Activated naive CD8-positive, alpha-beta T cell treated with anti-CD3 and anti-CD28 coated beads, Interleukin-2, amount 50 U/mL, for 24 hours (primary cell): Measurements from ENCODE around the gene GEMIN7.

ENCODE experiments used
- ATAC-seq: fragments of 150-1000 bp; cut with Tn5 transposase; one replicate; pipeline ENCODE4 v1.10.0; 2021
- DNase-seq: peaks from one replicate; pipeline ENCODE4 v3.0.0; 2021
- H3K27ac Mint-ChIP-seq: one replicate; pipeline ENCODE4 v1.8.0; 2021; ENCODE audit warnings: mild to moderate bottlenecking, mixed read lengths
- H3K27me3 Mint-ChIP-seq: one replicate; pipeline ENCODE4 v1.8.0; 2021; ENCODE audit warnings: mixed read lengths
- H3K36me3 Mint-ChIP-seq: one replicate; pipeline ENCODE4 v1.8.0; 2021; ENCODE audit warnings: low read depth, mixed read lengths
- H3K4me1 Mint-ChIP-seq: one replicate; pipeline ENCODE4 v1.8.0; 2021; ENCODE audit warnings: mixed read lengths
- H3K4me3 Mint-ChIP-seq: one replicate; pipeline ENCODE4 v1.8.0; 2021; ENCODE audit warnings: mild to moderate bottlenecking, moderate library complexity, mixed read lengths
- H3K9me3 Mint-ChIP-seq: one replicate; pipeline ENCODE4 v1.8.0; 2021; ENCODE audit warnings: mixed read lengths

The GEMIN7 gene

DNA sequence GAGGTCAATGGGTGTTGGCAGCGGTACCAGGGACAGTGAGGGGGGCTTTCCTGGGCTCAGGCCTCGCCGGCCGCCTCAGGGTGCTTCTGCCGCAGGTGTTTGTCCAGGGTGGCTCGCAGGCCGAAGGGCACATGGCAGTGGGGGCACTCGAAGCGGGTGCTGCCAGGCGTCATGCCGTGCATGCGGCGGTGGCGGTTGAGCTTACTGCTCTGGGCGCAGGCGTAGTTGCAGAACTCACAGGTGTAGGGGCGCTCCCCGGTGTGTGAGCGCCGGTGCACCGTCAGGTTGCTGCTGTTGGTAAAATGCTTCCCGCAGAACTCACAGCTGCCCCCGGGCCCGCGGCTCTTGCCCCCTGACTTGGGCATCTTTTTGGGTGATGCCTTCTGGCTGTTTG, 7.5 kb upstream of the GEMIN7 start:
- DNase-seq = no peak
- Mint-ChIP-seq H3K27ac (no peak overlapping the region), H3K27me3 (no peaks in the 10 kb centered on the region), H3K9me3 (no peaks in the 10 kb centered on the region), H3K4me3 (no peak overlapping the region), H3K36me3 (peaks cover 7% of the 10 kb centered on the region), H3K4me1 (peaks cover 10% of the 10 kb centered on the region)
- no peak for ATAC-seq

DNA sequence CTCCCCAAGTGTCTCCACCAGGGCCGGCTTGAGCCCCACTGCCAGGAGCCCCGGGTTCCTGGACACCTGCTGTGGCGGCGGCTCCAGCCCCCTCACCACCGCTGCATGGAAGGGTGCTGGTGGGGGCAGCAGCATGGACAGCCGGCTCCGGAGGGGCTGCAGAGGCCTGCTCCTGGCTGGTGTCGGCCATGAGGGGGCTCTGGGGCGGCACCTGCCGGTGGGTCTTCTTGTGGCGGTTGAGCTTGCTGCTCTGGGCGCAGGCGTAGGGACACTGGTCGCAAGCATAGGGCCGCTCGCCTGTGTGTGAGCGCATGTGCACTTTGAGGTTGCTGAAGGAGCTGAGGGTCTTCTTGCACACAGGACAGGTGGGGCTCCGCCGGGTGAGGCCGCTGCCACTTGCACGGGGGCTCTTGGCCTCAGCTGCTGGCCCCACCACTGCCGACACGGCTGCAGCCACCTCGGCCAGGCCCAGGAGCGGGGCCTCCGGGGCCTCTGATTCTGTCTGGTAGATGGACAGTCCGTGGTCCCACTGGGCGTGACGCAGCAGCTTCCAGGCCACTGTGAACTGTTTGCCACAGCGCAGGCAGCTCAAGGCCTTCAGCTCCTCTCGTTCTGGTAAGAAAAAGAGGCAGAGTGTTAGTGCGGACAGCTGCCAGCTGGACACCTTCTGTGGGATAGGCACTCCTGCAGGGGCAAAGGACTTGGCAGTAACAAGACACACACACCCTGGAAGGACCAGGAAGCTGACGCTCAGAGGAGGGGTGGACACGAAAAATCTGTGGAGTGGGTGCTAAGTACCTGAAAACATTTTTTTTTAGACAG, 6.9 kb upstream of the GEMIN7 start:
- Mint-ChIP-seq H3K27me3 (no peaks in the 10 kb centered on the region), H3K4me1 (peaks cover 17% of the 10 kb centered on the region), H3K36me3 (peaks cover 7% of the 10 kb centered on the region), H3K27ac (no peak overlapping the region), H3K4me3 (no peak overlapping the region), H3K9me3 (no peaks in the 10 kb centered on the region)
- ATAC-seq (no peak), DNase-seq (no peak)

DNA sequence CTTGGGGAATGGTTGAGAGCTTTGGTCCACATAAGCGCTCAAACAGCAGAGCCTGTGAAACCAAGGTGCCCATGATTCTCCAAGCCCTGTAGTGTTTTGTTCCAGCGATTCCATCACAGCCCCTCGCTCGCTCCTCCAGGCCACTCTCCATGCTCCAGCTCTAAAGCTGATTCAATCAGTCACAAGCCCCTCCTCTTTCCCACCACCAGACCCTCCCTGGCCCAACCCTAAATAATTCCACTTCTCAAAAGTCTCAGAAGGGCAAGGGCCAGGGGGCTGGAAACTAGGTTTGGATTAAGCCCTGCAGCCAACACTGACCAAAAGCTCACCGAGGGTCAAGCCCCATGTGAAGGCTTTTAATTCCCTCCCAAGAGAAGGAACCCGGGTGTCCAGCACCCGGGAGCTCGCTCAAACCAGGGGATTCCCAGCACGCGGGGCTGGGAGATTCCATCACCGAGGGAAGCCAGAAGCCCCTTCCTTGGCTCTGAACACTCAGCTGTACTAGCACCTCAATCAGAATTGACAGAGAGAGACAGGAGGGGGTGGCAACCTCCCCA, 4.2 kb upstream of the GEMIN7 start:
- Mint-ChIP-seq H3K36me3 (peaks cover 6% of the 10 kb centered on the region), H3K4me3 (peak overlapping the region; percentile 81), H3K9me3 (no peaks in the 10 kb centered on the region), H3K27me3 (no peaks in the 10 kb centered on the region), H3K27ac (peak overlapping the region; percentile 63), H3K4me1 (peaks cover 33% of the 10 kb centered on the region)
- DNase-seq (no peak), ATAC-seq (no peak)

DNA sequence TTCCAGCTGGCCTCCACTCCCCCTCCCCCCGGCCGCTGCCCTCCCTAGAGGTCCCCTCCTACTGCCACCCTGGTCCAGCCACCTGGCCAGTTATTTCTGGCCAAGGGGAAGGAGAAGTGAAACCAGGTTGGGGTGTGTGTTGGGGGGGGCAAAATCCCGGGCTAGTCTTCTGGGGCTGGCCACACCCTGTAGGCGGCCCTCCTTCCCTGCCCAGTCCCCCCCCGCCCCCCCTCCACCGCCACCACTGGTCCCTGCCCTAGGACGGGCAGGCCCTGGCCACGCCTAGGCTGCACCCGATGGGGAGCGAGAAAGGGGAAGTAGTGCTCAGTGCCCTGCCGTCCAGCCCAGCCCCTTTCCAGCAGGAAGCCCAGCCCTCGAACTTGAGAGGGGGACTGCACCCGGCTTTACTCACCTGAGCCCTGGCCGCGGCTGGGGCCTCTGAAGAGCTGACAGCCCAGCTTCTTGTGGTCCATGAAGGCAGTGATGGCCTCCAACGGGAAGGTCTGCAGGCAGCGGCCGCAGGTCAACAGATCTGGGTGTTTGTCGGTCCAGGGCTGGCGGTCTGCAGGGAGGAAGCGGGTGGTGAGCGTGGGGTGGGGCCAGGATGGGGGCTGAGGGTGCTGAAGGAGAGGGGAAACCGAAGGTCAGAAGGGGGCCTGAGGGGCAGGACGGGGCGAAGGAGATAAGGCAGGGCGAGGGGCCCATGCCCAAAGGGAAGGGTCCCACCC, 3.6 kb upstream of the GEMIN7 start:
- Mint-ChIP-seq H3K4me3 (peak overlapping the region; percentile 81), H3K4me1 (peaks cover 39% of the 10 kb centered on the region), H3K27ac (peak overlapping the region; percentile 63), H3K36me3 (peaks cover 6% of the 10 kb centered on the region), H3K27me3 (no peaks in the 10 kb centered on the region), H3K9me3 (no peaks in the 10 kb centered on the region)
- ATAC-seq (peak; percentile 31), DNase-seq (peak; percentile 57)

DNA sequence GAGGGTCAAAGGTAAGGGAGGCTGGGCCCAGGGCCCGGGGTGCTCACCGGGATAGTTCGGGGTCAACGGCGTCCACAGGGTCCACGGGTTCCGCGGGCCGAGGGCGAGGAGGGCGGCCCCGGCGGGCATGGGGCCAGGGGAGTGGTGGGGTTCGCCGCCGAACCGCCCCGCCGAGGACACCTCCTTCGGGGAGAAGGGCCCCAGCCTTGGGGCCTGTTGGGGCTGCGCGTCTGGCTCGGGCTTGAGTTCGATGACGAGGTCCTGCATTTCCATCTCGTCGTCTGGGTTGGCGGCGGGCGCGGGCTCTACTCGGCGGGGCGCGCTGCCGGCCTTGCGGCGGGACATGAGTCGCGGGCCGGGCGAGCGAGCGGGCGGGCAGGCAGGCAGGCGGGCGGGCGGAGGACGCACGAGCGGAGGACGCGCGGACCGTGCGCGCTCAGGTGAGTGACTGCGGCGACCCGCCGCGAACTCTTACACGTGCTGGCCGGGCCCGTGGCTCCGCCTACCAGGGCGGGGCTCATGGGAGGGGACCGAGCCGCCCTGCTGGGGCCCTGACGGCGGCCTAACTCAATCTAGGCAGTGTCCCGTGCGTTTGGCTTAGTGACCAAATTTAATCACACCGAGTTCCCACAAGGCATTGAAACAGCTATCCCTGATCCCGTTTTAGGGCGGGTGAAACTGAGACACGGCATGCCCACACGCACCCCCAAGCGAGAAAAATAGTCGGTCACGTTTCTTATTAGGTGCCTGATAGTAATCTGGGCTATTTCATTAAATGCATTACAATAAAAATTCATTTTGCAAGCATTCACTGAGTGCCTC, 2.8 kb upstream of the GEMIN7 start, which contains the start of gene ZNF296:
Gene ZNF296, minus strand, starts transcription at position 450 of the 822 bp plus-strand sequence. Its CDS starts 105 bp downstream, at position 345.
- Mint-ChIP-seq H3K4me1 (peaks cover 44% of the 10 kb centered on the region), H3K36me3 (peaks cover 9% of the 10 kb centered on the region), H3K9me3 (no peaks in the 10 kb centered on the region), H3K27me3 (no peaks in the 10 kb centered on the region), H3K4me3 (peak within 1 kb of the TSS; percentile 81), H3K27ac (peak within 1 kb of the TSS; percentile 48)
- ATAC-seq (peak; percentile 79), DNase-seq (peak; percentile 86)

DNA sequence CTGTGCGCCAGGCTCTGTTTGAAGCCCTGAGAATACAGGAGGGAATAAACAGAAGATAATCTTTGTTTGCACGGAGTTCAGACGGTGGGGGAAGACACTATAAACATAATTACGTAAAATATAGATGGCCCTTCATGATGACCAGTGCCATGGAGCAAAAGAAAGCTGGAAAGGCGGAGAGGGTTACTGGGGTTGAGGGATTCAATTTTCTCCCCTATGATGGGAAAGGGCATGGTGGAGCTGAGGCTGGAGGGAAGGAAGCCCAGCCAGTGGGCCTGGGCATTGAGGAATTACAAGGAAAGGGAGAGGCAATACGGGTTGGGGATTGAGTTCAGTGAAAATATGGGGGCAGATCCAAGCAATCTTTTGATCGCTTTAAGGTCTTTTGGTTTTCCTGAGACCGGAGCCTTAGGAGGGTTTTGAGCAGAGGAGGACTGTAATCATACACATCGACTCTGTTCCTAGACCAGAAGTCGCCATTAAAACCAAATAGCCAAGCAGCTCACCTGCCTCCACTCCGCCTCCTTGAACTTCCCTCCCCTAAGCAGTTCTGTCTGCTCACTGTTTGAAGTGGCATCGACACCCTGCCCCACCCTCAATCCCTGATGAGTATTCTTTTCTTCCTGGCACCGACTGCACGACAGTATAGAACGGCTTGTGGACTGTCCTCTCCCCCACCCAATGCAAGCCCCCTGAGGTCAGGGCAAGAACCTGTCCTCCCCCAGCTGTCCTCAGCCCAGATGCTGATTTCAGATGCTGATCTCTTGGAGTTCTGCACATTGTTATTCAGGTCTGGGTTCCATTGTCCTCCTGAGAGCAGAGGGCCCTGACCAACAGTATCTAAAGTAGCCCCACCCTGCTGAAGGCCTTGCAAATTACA, 2.0 kb upstream of the GEMIN7 start:
- Mint-ChIP-seq H3K27me3 (no peaks in the 10 kb centered on the region), H3K4me1 (peaks cover 51% of the 10 kb centered on the region), H3K9me3 (no peaks in the 10 kb centered on the region), H3K4me3 (peak overlapping the region; percentile 81), H3K36me3 (peaks cover 17% of the 10 kb centered on the region), H3K27ac (peak overlapping the region; percentile 48)
- ATAC-seq (no peak), DNase-seq (peak; percentile 23)

DNA sequence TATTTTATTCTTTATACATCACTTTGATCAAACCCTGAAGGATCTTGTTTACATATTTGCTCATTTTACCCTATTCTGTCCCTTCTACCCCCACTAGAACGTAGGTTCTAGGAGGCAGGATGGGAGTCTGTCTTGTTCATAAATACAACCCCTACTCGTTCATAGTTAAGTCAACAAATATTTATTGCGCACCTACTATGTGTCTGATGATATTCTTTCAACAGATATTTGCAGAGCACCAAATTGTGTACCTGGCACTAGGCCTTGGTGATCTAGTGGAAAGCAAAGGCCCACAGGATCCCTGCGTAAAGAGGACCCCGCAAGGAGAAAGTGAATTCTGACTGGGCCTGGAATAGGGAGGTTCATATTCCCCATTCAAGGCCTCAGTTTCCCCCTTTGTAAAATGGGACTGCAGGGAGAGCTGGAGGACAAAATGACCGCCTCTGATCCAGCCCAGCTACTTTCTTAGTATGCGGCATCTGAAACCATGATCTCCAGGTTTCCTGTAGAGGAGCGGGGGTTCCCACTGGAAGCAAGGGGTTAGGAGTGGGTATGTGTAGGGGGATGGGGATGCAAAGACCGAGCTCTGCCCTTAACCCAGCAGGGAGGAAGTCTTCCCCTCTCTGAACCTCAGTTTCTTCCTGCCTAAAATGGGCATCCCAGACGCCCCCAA, 534 bp upstream of the GEMIN7 start:
- H3K9me3 Mint-ChIP-seq = no peaks in the 10 kb centered on the region
- peak overlapping the region; percentile 88 for H3K27ac Mint-ChIP-seq
- ATAC-seq (no peak), DNase-seq (no peak)
- H3K4me3 Mint-ChIP-seq = peak overlapping the region; percentile 95
- peaks cover 52% of the 10 kb centered on the region for H3K4me1 Mint-ChIP-seq
- peaks cover 22% of the 10 kb centered on the region for H3K36me3 Mint-ChIP-seq
- no peaks in the 10 kb centered on the region for H3K27me3 Mint-ChIP-seq

DNA sequence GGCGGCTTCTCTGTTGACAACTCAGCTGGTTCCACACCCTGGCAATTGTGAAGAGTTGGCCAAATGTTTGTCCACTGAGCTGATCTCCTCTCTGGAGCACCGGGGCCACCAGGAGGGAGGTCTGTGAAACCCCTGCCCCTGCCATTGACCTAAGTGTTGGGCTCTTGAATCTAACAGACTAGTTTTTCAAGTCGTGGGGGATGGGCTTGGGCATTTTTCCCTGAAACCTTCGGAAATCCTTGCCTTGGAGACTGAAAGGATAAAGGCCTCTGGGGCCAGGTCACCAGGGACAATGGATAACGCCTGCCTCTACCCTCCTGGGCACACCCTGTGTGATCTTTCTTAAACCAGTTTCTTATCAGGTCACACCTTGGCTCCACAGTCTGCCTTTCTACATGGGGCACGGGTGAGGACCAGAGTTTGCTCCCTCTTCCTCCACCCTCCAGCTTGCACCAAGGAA, 881 bp downstream of the GEMIN7 start:
- DNase-seq = no peak
- no peaks in the 10 kb centered on the region for H3K27me3 Mint-ChIP-seq
- peaks cover 46% of the 10 kb centered on the region for H3K4me1 Mint-ChIP-seq
- H3K36me3 Mint-ChIP-seq = peaks cover 22% of the 10 kb centered on the region
- no peaks in the 10 kb centered on the region for H3K9me3 Mint-ChIP-seq
- H3K27ac Mint-ChIP-seq = peak overlapping the region; percentile 88
- H3K4me3 Mint-ChIP-seq = peak overlapping the region; percentile 95
- no peak for ATAC-seq

DNA sequence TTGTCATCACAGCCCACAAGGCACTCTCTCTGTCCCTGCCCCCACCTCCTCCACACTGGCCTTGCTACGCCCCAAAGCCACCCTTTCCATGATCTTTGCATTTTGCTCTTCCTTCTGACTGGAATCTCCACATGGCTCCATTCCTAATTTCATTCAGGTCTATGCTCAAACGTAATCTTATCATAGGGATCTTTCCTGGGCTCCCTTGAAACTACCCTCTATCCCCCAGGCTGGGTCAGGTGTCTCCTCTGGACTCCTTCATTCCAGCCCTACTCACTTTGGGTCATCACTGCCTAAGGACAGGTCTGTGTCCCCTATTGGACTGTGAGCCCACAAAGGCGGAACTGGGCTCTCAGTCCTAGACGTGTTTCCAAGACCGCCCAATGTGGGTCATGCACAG, 3.1 kb downstream of the GEMIN7 start:
- Mint-ChIP-seq H3K27ac (no peak overlapping the region), H3K36me3 (peaks cover 33% of the 10 kb centered on the region), H3K4me3 (peak overlapping the region; percentile 48)

DNA sequence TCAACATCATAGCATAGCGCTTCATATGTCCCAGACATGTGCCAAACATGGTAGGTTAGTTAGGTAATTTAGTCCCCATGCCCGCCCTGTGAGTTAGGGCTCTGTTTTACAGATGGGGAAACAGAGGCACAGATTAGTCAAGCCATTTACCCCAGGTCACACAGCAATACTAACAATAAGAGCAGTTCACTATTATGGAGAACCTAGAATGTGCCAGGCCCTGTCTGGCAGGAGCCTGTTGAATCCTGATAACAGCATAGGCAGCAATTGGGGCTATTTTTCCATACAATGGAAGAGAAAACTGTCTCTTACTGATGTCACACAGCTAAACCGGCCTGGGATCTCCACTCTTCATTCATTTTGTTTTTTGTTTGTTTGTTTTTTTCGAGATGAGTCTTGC, 7.4 kb downstream of the GEMIN7 start:
- H3K36me3 Mint-ChIP-seq = peaks cover 38% of the 10 kb centered on the region

More for the DNA sequence above, 3.1 kb downstream of the GEMIN7 start:
- DNase-seq (no peak), ATAC-seq (no peak)
- Mint-ChIP-seq H3K27me3 (no peaks in the 10 kb centered on the region), H3K9me3 (no peaks in the 10 kb centered on the region), H3K4me1 (peaks cover 47% of the 10 kb centered on the region)

DNA sequence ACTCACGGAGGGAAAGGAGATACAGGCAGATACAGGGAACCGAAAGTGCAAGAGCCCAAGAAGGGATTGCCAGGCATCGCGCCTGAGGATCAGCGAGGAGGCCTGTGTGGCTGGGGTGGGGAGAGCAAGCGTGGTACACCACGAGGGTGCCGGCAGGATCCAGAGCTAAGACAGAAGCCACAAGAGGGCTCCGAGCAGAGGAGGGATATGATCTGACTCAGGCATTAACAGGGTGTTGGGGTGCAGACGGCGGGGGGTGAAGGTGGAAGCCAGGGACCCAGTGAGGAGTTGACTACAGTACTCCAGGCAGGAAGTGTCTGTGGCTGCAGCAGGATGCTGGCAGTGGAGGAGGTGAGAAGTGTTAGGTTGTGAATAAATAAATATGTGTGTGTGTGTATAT, 8.5 kb downstream of the GEMIN7 start:
- peak overlapping the region; percentile 85 for H3K27ac Mint-ChIP-seq
- no peaks in the 10 kb centered on the region for H3K27me3 Mint-ChIP-seq
- peak; percentile 48 for DNase-seq
- ATAC-seq = peak; percentile 62
- peak overlapping the region; percentile 44 for H3K4me3 Mint-ChIP-seq
- H3K9me3 Mint-ChIP-seq = no peaks in the 10 kb centered on the region
- H3K36me3 Mint-ChIP-seq = peaks cover 36% of the 10 kb centered on the region
- H3K4me1 Mint-ChIP-seq = peaks cover 34% of the 10 kb centered on the region

More for the DNA sequence above, 7.4 kb downstream of the GEMIN7 start:
- no peak for DNase-seq
- no peak for ATAC-seq
- Mint-ChIP-seq H3K27ac (peak overlapping the region; percentile 59), H3K4me3 (no peak overlapping the region), H3K9me3 (no peaks in the 10 kb centered on the region), H3K4me1 (peaks cover 34% of the 10 kb centered on the region), H3K27me3 (no peaks in the 10 kb centered on the region)

DNA sequence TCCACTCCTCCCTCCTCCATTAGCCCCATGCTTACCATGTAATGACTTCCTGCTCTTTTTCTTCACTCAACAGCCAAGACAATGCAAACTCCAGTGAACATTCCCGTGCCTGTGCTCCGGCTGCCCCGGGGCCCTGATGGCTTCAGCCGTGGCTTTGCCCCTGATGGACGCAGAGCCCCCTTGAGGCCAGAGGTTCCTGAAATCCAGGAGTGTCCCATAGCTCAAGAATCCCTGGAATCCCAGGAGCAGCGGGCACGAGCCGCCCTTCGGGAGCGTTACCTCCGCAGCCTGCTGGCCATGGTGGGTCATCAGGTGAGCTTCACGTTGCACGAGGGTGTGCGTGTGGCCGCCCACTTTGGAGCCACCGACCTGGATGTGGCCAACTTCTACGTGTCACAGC, 11.0 kb downstream of the GEMIN7 start:
- H3K27ac Mint-ChIP-seq = no peak overlapping the region
- H3K36me3 Mint-ChIP-seq = peaks cover 40% of the 10 kb centered on the region
- DNase-seq = no peak
- ATAC-seq = no peak
- no peak overlapping the region for H3K4me3 Mint-ChIP-seq
- H3K4me1 Mint-ChIP-seq = peaks cover 54% of the 10 kb centered on the region
- no peaks in the 10 kb centered on the region for H3K9me3 Mint-ChIP-seq
- H3K27me3 Mint-ChIP-seq = no peaks in the 10 kb centered on the region

DNA sequence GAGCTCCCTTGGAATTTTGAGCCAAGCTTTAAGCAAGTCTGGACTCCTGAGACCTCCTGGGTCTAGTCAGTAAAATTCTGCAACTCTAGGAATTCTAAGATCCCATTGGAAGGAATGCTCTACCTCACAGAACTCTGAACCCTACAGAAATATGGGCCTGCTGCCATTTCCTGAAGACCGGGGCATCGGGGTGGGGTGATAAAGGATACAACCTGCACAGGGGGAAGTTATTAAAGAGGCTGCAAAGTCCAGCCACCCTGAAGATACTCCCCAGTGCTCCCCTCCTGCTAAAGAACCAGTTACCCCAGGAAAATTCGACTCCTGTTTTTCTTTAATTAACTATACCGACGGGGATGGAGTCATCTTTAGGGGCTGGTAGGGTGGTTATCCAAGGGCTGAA, 11.5 kb downstream of the GEMIN7 start:
- Mint-ChIP-seq H3K27me3 (no peaks in the 10 kb centered on the region), H3K4me1 (peaks cover 58% of the 10 kb centered on the region), H3K27ac (no peak overlapping the region), H3K9me3 (no peaks in the 10 kb centered on the region), H3K36me3 (peaks cover 40% of the 10 kb centered on the region), H3K4me3 (no peak overlapping the region)
- DNase-seq (no peak), ATAC-seq (no peak)
